ENCODE results near the gene MT1H.

GRCh38 chr16:56620339-56620897 is 49.2 kb upstream of the MT1H start:
- TF ChIP-seq EZH2 (IDR thresholded peaks at IDR 0.05; ENCODE audit: insufficient read depth, poor library complexity, severe bottlenecking) = no peak
- TF ChIP-seq EZH2phosphoT487 (IDR thresholded peaks at IDR 0.05; ENCODE audit: insufficient read depth, low read depth) = no peak
